B cell (primary cell): ENCODE results near the gene WDR76. TPM values are rescaled to one million over a fixed set of nuclear protein-coding genes. Genes with fewer than 3 reads are reported as not detected.

Experiments
- ATAC-seq: fragments of 200-7000 bp; cut with Tn5 transposase; one replicate; pipeline ENCODE4 v1.10.0; 2021; ENCODE audit warnings: low read depth, mild to moderate bottlenecking, moderate number of reproducible peaks, moderate library complexity
- CTCF ChIA-PET: fragments of 350-600 bp; sonication (Branson Sonifier 250); formaldehyde crosslinking; loops from one replicate; lab custom pipeline; 2021; ENCODE audit warnings: antibody characterized with exemption, inconsistent platforms; lab: Charles Lee
- POLR2A ChIA-PET: fragments of 350-600 bp; sonication (Branson Sonifier 250); formaldehyde crosslinking; loops from one replicate; lab custom pipeline; 2021; ENCODE audit warnings: antibody characterized with exemption; lab: Charles Lee
- DNase-seq: peaks from one replicate; pipeline ENCODE4 v3.0.0; 2013
- H2AFZ ChIP-seq: 2 replicates; pipeline ENCODE4 v1.6.1; 2012; ENCODE audit warnings: mild to moderate bottlenecking, low read depth, low read length; ENCODE audit not compliant: insufficient read depth, poor library complexity, severe bottlenecking
- H3K27ac ChIP-seq, 2 donors: 1 replicate in 1 of 2; 2 replicates in 1 of 2; pipeline ENCODE4 v1.5.1; 2012 to 2013; ENCODE audit warnings: low read length in 2 of 2, mild to moderate bottlenecking in 2 of 2, moderate library complexity in 1 of 2
- H3K27me3 ChIP-seq, 4 experiments: fragments of 200-600 bp in 1 of 4; sonication (generic) in 1 of 4; replicated peaks in 1 of 4; 1 replicate in 2 of 4; 2 replicates in 2 of 4; pipeline versions ENCODE4 v1.6.1 to v1.7.0; 2013 to 2016; ENCODE audit warnings: low read length in 3 of 4, mild to moderate bottlenecking in 2 of 4, mixed read lengths in 1 of 4, moderate library complexity in 1 of 4; ENCODE audit not compliant: insufficient read depth in 4 of 4, control insufficient read depth in 3 of 4; ENCODE audit errors: control extremely low read depth in 1 of 4
- H3K36me3 ChIP-seq, 2 experiments: replicated peaks in 1 of 2; 1 replicate in 1 of 2; 2 replicates in 1 of 2; pipeline versions ENCODE4 v1.6.1 to v1.7.1; 2013; ENCODE audit warnings: low read length in 1 of 2; ENCODE audit not compliant: insufficient read depth in 2 of 2, control insufficient read depth in 1 of 2; ENCODE audit errors: control extremely low read depth in 1 of 2, extremely low read depth in 1 of 2
- H3K4me1 ChIP-seq, 2 donors: fragments of 200-600 bp in 1 of 2; sonication (generic) in 1 of 2; 1 replicate in 1 of 2; 2 replicates in 1 of 2; pipeline versions ENCODE4 v1.5.1 to v1.6.1; 2013 to 2017; ENCODE audit warnings: low read length in 2 of 2; ENCODE audit not compliant: control insufficient read depth in 2 of 2, insufficient read depth in 2 of 2
- H3K4me2 ChIP-seq: replicated peaks from 2 replicates; pipeline ENCODE3; 2012; ENCODE audit warnings: mild to moderate bottlenecking, low read depth, low read length; ENCODE audit not compliant: poor library complexity, severe bottlenecking
- H3K4me3 ChIP-seq, 5 experiments: fragments of 200-600 bp in 1 of 5; sonication (generic) in 1 of 5; 1 replicate in 3 of 5; 2 replicates in 2 of 5; pipeline versions ENCODE4 v1.5.1 to v1.7.0; 2011 to 2016; ENCODE audit warnings: low read length in 4 of 5, mild to moderate bottlenecking in 4 of 5, low read depth in 2 of 5, control low read depth in 1 of 5, moderate library complexity in 1 of 5; ENCODE audit not compliant: insufficient read depth in 1 of 5; ENCODE audit errors: control extremely low read depth in 1 of 5, extremely low read depth in 1 of 5
- H3K79me2 ChIP-seq: fragments of 200-600 bp; sonication (generic); one replicate; pipeline ENCODE4 v1.6.0; 2016; ENCODE audit warnings: low read length; ENCODE audit not compliant: control insufficient read depth, insufficient read depth
- H3K9ac ChIP-seq: fragments of 200-600 bp; sonication (generic); 2 replicates; pipeline ENCODE4 v1.6.1; 2017; ENCODE audit warnings: mild to moderate bottlenecking, low read length, moderate library complexity
- H3K9me3 ChIP-seq, 3 donors: one replicate each; pipeline versions ENCODE4 v1.6.1 to v1.7.1; 2013; ENCODE audit warnings: low read length in 2 of 3; ENCODE audit not compliant: control insufficient read depth in 2 of 3, insufficient read depth in 1 of 3; ENCODE audit errors: control extremely low read depth in 1 of 3
- H4K20me1 ChIP-seq: 2 replicates; pipeline ENCODE4 v1.6.0; 2012; ENCODE audit warnings: mild to moderate bottlenecking, low read length; ENCODE audit not compliant: insufficient read depth, control insufficient read depth, poor library complexity, severe bottlenecking
- H3K27ac Mint-ChIP-seq: one replicate; pipeline ENCODE4 v1.8.0; 2021; ENCODE audit warnings: mixed read lengths
- H3K27me3 Mint-ChIP-seq: one replicate; pipeline ENCODE4 v1.8.0; 2021; ENCODE audit warnings: mixed read lengths
- H3K4me1 Mint-ChIP-seq: one replicate; pipeline ENCODE4 v1.8.0; 2021; ENCODE audit warnings: mixed read lengths
- H3K4me3 Mint-ChIP-seq: one replicate; pipeline ENCODE4 v1.8.0; 2021; ENCODE audit warnings: mixed read lengths
- H3K9me3 Mint-ChIP-seq: one replicate; pipeline ENCODE4 v1.8.0; 2022; ENCODE audit warnings: mixed read lengths; ENCODE audit not compliant: insufficient read depth
- EZH2 ChIP-seq: IDR thresholded peaks from 2 replicates; pipeline ENCODE4 v1.6.1; 2012; ENCODE audit warnings: borderline replicate concordance, low read depth, mild to moderate bottlenecking, moderate library complexity, low read length; ENCODE audit not compliant: insufficient read depth, poor library complexity, severe bottlenecking
- WGBS: methylation state at CpG from one replicate; pipeline ENCODE4 v1.1.5; 2013; ENCODE audit warnings: missing lambda C conversion rate; ENCODE audit not compliant: insufficient coverage; 5-methylcytosine and 5-hydroxymethylcytosine counted together
- intact Hi-C: fragments of 100-400 bp; cut with micrococcal nuclease; formaldehyde crosslinking; loops from one replicate; pipeline ENCODE4 v1.10.0; 2022
- polyA plus RNA-seq: library from polyadenylated mRNA; depleted of rRNA; stranded (reverse); fragments of >200 nt; gene quantifications from 2 replicates; pipeline ENCODE4 v1.2.3, GENCODE V29; 2012
- total RNA-seq, 2 donors: library from RNA; stranded (reverse); fragments of 120-200 nt in 1 of 2; gene quantifications; 1 replicate in 1 of 2; 2 replicates in 1 of 2; pipeline versions ENCODE4 v1.2.3 to v1.2.4, GENCODE V29; 2013 to 2022
- TF ChIP-seq, protein P1 (sequence below): fragments of 200-600 bp; IDR thresholded peaks from one replicate; pipeline ENCODE4 v1.8.0; 2022; ENCODE audit warnings: antibody characterized with exemption, mild to moderate bottlenecking

Gene WDR76
- total and polyA plus RNA-seq, 2 donors (not counting 1 experiment from before 2014, with no cell fraction given), result 1.9 to 12.7 TPM

DNA sequence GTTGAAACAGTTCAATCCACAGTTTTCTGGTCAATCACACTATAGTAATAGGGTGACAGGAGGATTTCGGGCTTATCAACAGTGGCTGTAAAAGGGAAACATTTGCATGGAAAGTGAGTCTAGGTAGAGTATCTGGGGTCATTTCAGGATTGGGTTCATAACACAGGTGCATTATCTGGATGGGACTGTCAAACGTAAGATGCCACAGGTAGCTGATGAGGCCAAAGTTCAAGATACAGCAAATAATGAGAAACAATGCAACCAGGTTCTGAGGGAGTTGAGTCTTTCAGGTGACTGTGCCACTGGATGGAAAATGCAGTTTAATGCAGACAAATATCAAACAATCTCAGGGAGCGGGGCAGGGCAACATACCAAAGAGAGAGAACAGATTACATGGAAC, 62.2 kb downstream of the WDR76 start:
- no peaks in the 10 kb centered on the region for H3K4me1 ChIP-seq
- 92% methylated on average over 2 of the region's 3 CpGs for WGBS
- CTCF ChIA-PET, result no interaction called here
- H3K9me3 ChIP-seq, result no peaks in the 10 kb centered on the region
- H3K9ac ChIP-seq, result no peak overlapping the region
- Mint-ChIP-seq H3K27ac (no peak overlapping the region), H3K9me3 (no peaks in the 10 kb centered on the region), H3K4me1 (no peaks in the 10 kb centered on the region), H3K27me3 (no peaks in the 10 kb centered on the region), H3K4me3 (no peak overlapping the region)
- no peaks in the 10 kb centered on the region for H3K27me3 ChIP-seq
- no peaks in the 10 kb centered on the region for H3K36me3 ChIP-seq
- H3K27ac ChIP-seq, result no peak overlapping the region
- TF ChIP-seq EZH2, result no peak
- TF ChIP-seq, protein P1, sequence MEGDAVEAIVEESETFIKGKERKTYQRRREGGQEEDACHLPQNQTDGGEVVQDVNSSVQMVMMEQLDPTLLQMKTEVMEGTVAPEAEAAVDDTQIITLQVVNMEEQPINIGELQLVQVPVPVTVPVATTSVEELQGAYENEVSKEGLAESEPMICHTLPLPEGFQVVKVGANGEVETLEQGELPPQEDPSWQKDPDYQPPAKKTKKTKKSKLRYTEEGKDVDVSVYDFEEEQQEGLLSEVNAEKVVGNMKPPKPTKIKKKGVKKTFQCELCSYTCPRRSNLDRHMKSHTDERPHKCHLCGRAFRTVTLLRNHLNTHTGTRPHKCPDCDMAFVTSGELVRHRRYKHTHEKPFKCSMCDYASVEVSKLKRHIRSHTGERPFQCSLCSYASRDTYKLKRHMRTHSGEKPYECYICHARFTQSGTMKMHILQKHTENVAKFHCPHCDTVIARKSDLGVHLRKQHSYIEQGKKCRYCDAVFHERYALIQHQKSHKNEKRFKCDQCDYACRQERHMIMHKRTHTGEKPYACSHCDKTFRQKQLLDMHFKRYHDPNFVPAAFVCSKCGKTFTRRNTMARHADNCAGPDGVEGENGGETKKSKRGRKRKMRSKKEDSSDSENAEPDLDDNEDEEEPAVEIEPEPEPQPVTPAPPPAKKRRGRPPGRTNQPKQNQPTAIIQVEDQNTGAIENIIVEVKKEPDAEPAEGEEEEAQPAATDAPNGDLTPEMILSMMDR, result no peak
- POLR2A ChIA-PET, result interaction anchor here (0.6 kb wide), 1 partner anchor 31 kb away, joined by 7 read pairs; no protein-coding TSS in a partner anchor
- no peak overlapping the region for H2AFZ ChIP-seq
- no peak for DNase-seq
- no peak for ATAC-seq
- no peak overlapping the region for H3K4me2 ChIP-seq
- H3K79me2 ChIP-seq, result no peaks in the 10 kb centered on the region
- intact Hi-C loops, result no loop called here
- H4K20me1 ChIP-seq, result no peaks in the 10 kb centered on the region
- H3K4me3 ChIP-seq, result no peak overlapping the region

- Mint-ChIP-seq H3K27ac (no peak overlapping the region), H3K9me3 (no peaks in the 10 kb centered on the region), H3K27me3 (no peaks in the 10 kb centered on the region), H3K4me1 (no peaks in the 10 kb centered on the region), H3K4me3 (no peak overlapping the region)
- Histone ChIP-seq H3K79me2 (no peaks in the 10 kb centered on the region), H3K27me3 (no peaks in the 10 kb centered on the region), H2AFZ (no peak overlapping the region), H3K4me3 (no peak overlapping the region), H3K4me1 (no peaks in the 10 kb centered on the region), H3K36me3 (no peaks in the 10 kb centered on the region), H3K9me3 (no peaks in the 10 kb centered on the region), H3K4me2 (no peak overlapping the region), H3K9ac (no peak overlapping the region), H3K27ac (no peak overlapping the region), H4K20me1 (no peaks in the 10 kb centered on the region)
- 100% methylated on average over 1 of the region's 1 CpG for WGBS
- CTCF ChIA-PET, result no interaction called here
- no peak for ATAC-seq
- no peak for DNase-seq
- intact Hi-C loops, result no loop called here
- POLR2A ChIA-PET, result no interaction called here
- TF ChIP-seq EZH2, result no peak
- TF ChIP-seq, protein P1, result no peak
These were observed 67.2 kb downstream of the WDR76 start for GRCh38 chr15:43893956-43894355.
